IMR-90 (cell line): ENCODE measurements around the gene RGS5. TPM values are rescaled to one million over a fixed set of nuclear protein-coding genes. Genes with fewer than 3 reads are reported as not detected.

Experiments used
- ATAC-seq: fragments of 200-7000 bp; cut with Tn5 transposase; 2 replicates; pipeline ENCODE4 v1.9.1; 2020; ENCODE audit warnings: low read depth, mild to moderate bottlenecking, moderate library complexity
- BruUV-seq: library from RNA; stranded (reverse); fragments of 400-500 nt; replicated peaks from 2 replicates; lab custom pipeline; 2021; lab: Mats Ljungman, UMichigan
- CTCF ChIA-PET: fragments of 300-600 bp; formaldehyde crosslinking; extraction: SDS; loops from one replicate; lab custom pipeline; 2021; ENCODE audit warnings: antibody characterized with exemption; lab: Yijun Ruan, JAX
- POLR2A ChIA-PET: fragments of 300-600 bp; sonication (Branson Sonifier 250); formaldehyde crosslinking; loops from one replicate; lab custom pipeline; 2022; ENCODE audit warnings: antibody characterized with exemption; ENCODE audit not compliant: unreplicated experiment; lab: Charles Lee
- DNase-seq: peaks from one replicate; pipeline ENCODE4 v3.0.0; 2013
- H2AFZ ChIP-seq: replicated peaks from 2 replicates; pipeline ENCODE3; 2013; ENCODE audit warnings: low read length, mild to moderate bottlenecking; ENCODE audit not compliant: poor library complexity
- H2AK5ac ChIP-seq: 2 replicates; pipeline ENCODE4 v1.6.1; 2013; ENCODE audit warnings: low read depth, low read length, inconsistent platforms
- H2AK9ac ChIP-seq: replicated peaks from 2 replicates; pipeline ENCODE3; 2013; ENCODE audit warnings: mild to moderate bottlenecking, low read depth, low read length, moderate library complexity; ENCODE audit not compliant: poor library complexity
- H2BK120ac ChIP-seq: 2 replicates; pipeline ENCODE4 v1.6.1; 2013; ENCODE audit warnings: low read depth, low read length, inconsistent platforms
- H2BK15ac ChIP-seq: 3 replicates; pipeline ENCODE4 v1.6.1; 2013; ENCODE audit warnings: low read depth, low read length, inconsistent platforms
- H2BK20ac ChIP-seq: 2 replicates; pipeline ENCODE4 v1.6.1; 2013; ENCODE audit warnings: low read depth, mild to moderate bottlenecking, inconsistent platforms, low read length, moderate library complexity
- H2BK5ac ChIP-seq: 2 replicates; pipeline ENCODE4 v1.6.1; 2013; ENCODE audit warnings: mild to moderate bottlenecking, low read depth, low read length, inconsistent platforms; ENCODE audit not compliant: poor library complexity, severe bottlenecking
- H3K14ac ChIP-seq: replicated peaks from 2 replicates; pipeline ENCODE4 v1.6.1; 2013; ENCODE audit warnings: low read depth, low read length, inconsistent platforms
- H3K18ac ChIP-seq: 2 replicates; pipeline ENCODE4 v1.6.1; 2013; ENCODE audit warnings: low read depth, low read length, control low read depth
- H3K23ac ChIP-seq: 2 replicates; pipeline ENCODE4 v1.6.1; 2013; ENCODE audit warnings: low read depth, low read length, inconsistent platforms
- H3K27ac ChIP-seq: 2 replicates; pipeline ENCODE4 v1.5.1; 2013; ENCODE audit warnings: mild to moderate bottlenecking, control low read depth, low read length; ENCODE audit not compliant: insufficient read depth
- H3K27me3 ChIP-seq: 2 replicates; pipeline ENCODE4 v1.6.1; 2013; ENCODE audit warnings: low read length; ENCODE audit not compliant: control insufficient read depth, insufficient read depth
- H3K36me3 ChIP-seq: 2 replicates; pipeline ENCODE4 v1.6.1; 2013; ENCODE audit warnings: low read length, mixed read lengths; ENCODE audit not compliant: control insufficient read depth, insufficient read depth
- H3K4ac ChIP-seq: 2 replicates; pipeline ENCODE4 v1.6.1; 2013; ENCODE audit warnings: low read depth, low read length, inconsistent platforms
- H3K4me1 ChIP-seq: 2 replicates; pipeline ENCODE4 v1.6.1; 2013; ENCODE audit warnings: low read length, mixed read lengths; ENCODE audit not compliant: control insufficient read depth, insufficient read depth
- H3K4me2 ChIP-seq: 2 replicates; pipeline ENCODE4 v1.6.1; 2013; ENCODE audit warnings: low read depth, mild to moderate bottlenecking, control low read depth, low read length, moderate library complexity
- H3K4me3 ChIP-seq: 2 replicates; pipeline ENCODE4 v1.5.1; 2013; ENCODE audit warnings: low read depth, mild to moderate bottlenecking, control low read depth, low read length, moderate library complexity; ENCODE audit not compliant: insufficient read depth
- H3K56ac ChIP-seq: 2 replicates; pipeline ENCODE4 v1.6.1; 2013; ENCODE audit warnings: low read length, inconsistent platforms; ENCODE audit not compliant: insufficient read depth; ENCODE audit errors: extremely low read depth
- H3K79me1 ChIP-seq, 2 experiments: 2 replicates each; pipeline ENCODE4 v1.6.1; 2013; ENCODE audit warnings: low read length in 2 of 2, inconsistent platforms in 1 of 2, low read depth in 1 of 2
- H3K9ac ChIP-seq: 2 replicates; pipeline ENCODE4 v1.6.1; 2013; ENCODE audit warnings: low read depth, low read length, control low read depth
- H3K9me1 ChIP-seq: 2 replicates; pipeline ENCODE4 v1.6.1; 2013; ENCODE audit warnings: low read length, inconsistent platforms; ENCODE audit not compliant: insufficient read depth
- H3K9me3 ChIP-seq: 2 replicates; pipeline ENCODE4 v1.6.1; 2013; ENCODE audit warnings: low read length; ENCODE audit not compliant: control insufficient read depth, insufficient read depth
- H4K20me1 ChIP-seq: 2 replicates; pipeline ENCODE4 v1.6.1; 2013; ENCODE audit warnings: low read length, inconsistent platforms; ENCODE audit not compliant: insufficient read depth
- H4K5ac ChIP-seq: 2 replicates; pipeline ENCODE4 v1.6.1; 2013; ENCODE audit warnings: mild to moderate bottlenecking, low read depth, low read length, control low read depth
- H4K8ac ChIP-seq, 2 experiments: 2 replicates each; pipeline ENCODE4 v1.6.1; 2013; ENCODE audit warnings: low read depth in 2 of 2, low read length in 2 of 2, control low read depth in 1 of 2, inconsistent platforms in 1 of 2
- H4K91ac ChIP-seq: 2 replicates; pipeline ENCODE4 v1.6.1; 2013; ENCODE audit warnings: low read depth, low read length, inconsistent platforms; ENCODE audit not compliant: insufficient read depth
- BHLHE40 ChIP-seq: fragments of 150-350 bp; IDR thresholded peaks from 2 replicates; pipeline ENCODE4 v1.6.1; 2016; ENCODE audit warnings: mild to moderate bottlenecking, low read depth, low read length
- CEBPB ChIP-seq: IDR thresholded peaks from 2 replicates; pipeline ENCODE4 v1.6.1; 2012; ENCODE audit warnings: low read depth, low read length, improper control_type of control experiment
- CHD1 ChIP-seq: IDR thresholded peaks from 2 replicates; pipeline ENCODE4 v1.6.1; 2012; ENCODE audit warnings: low read depth, low read length, improper control_type of control experiment
- FOS ChIP-seq: fragments of 150-350 bp; IDR thresholded peaks from 2 replicates; pipeline ENCODE4 v1.6.1; 2016; ENCODE audit warnings: low read depth, low read length
- MAFK ChIP-seq: IDR thresholded peaks from 2 replicates; pipeline ENCODE4 v1.6.1; 2012; ENCODE audit warnings: low read depth, low read length, improper control_type of control experiment
- NFE2L2 ChIP-seq: fragments of 150-350 bp; IDR thresholded peaks from 2 replicates; pipeline ENCODE4 v1.6.1; 2016; ENCODE audit warnings: low read depth, mild to moderate bottlenecking, low read length
- POLR2A ChIP-seq: IDR thresholded peaks from 2 replicates; pipeline ENCODE4 v1.6.1; 2012; ENCODE audit warnings: mild to moderate bottlenecking, low read depth, low read length
- RAD21 ChIP-seq: IDR thresholded peaks from 2 replicates; pipeline ENCODE4 v1.6.1; 2012; ENCODE audit warnings: low read length, improper control_type of control experiment
- RFX5 ChIP-seq: IDR thresholded peaks from 2 replicates; pipeline ENCODE4 v1.8.0; 2012; ENCODE audit warnings: low read depth, mild to moderate bottlenecking, low read length, moderate library complexity
- WGBS, 2 experiments: methylation state at CpG; one replicate each; pipeline versions ENCODE4 v1.1.5 to v1.1.7; 2013; ENCODE audit warnings: missing lambda C conversion rate in 2 of 2; ENCODE audit not compliant: insufficient read length in 1 of 2; ENCODE audit errors: extremely low coverage in 2 of 2; 5-methylcytosine and 5-hydroxymethylcytosine counted together
- dilution Hi-C: fragments of 300-500 bp; cut with HindIII; formaldehyde crosslinking; loops from one replicate; pipeline ENCODE4 v1.14.3; 2018; ENCODE audit warnings: low sequenced_read_pairs; ENCODE audit not compliant: unreplicated experiment
- in situ Hi-C: fragments of 300-500 bp; cut with MboI; formaldehyde crosslinking; loops from 3 replicates; pipeline ENCODE4 v1.14.3; 2019; ENCODE audit warnings: low sequenced_read_pairs, inconsistent platforms, mixed read lengths
- intact Hi-C: fragments of 100-400 bp; cut with micrococcal nuclease; formaldehyde crosslinking; loops from 2 replicates; pipeline ENCODE4 v1.10.0; 2022
- polyA plus RNA-seq, 3 experiments: library from polyadenylated mRNA; depleted of rRNA; stranded (reverse); fragments of >200 nt; gene quantifications; 2 replicates each; pipeline ENCODE4 v1.2.3, GENCODE V29; 2012; ENCODE audit warnings: low replicate concordance in 1 of 3
- total RNA-seq: library from RNA; depleted of rRNA; stranded (reverse); fragments of >200 nt; gene quantifications from 2 replicates; pipeline ENCODE4 v1.2.3, GENCODE V29; 2012

The RGS5 gene
- total and polyA plus RNA-seq, 2 of the 4 experiments (the other 2 are of a cell fraction) = 21.4 to 40.0 TPM

GRCh38 chr1:163170331-163170730 is 32.4 kb downstream of the RGS5 start:
- H3K4me2 ChIP-seq = 0 out of 2 replicates have a peak overlapping the region, but pooled peaks have one; percentile 63
- H2BK120ac ChIP-seq = peak overlapping the region; percentile 78
- WGBS, 2 experiments = no CpG with 5 or more reads among the region's 1 CpG
- no peaks in the 10 kb centered on the region for H3K36me3 ChIP-seq
- CTCF ChIA-PET = interaction anchor here (0.6 to 1.3 kb wide), 6 partner anchors 8 to 297 kb away, joined by 3 to 6 read pairs (median 3); partner anchors contain the start of gene RGS4
- DNase-seq (peak; percentile 18), ATAC-seq (no peak)
- dilution Hi-C loops = no loop called here
- peak overlapping the region; percentile 79; the same call in 1 of the 2 replicates for H2BK20ac ChIP-seq
- no peaks in the 10 kb centered on the region for H4K20me1 ChIP-seq
- H3K79me1 ChIP-seq = peaks cover 0 to 3% of the 10 kb centered on the region in 2 experiments; a peak in 1 of 4 replicates
- no peak overlapping the region for H3K56ac ChIP-seq
- no peaks in the 10 kb centered on the region for H3K9me3 ChIP-seq
- in situ Hi-C loops = no loop called here
- no peak overlapping the region for H3K4me3 ChIP-seq
- H4K8ac ChIP-seq = peak overlapping the region in 1 of 2 experiments; percentile 78; a peak in 3 of 4 replicates
- H3K14ac ChIP-seq = peak overlapping the region; percentile 78; the same call in 1 of the 2 replicates
- no peak overlapping the region for H3K9ac ChIP-seq
- H3K27ac ChIP-seq = peak overlapping the region; percentile 28; the same call in 1 of the 2 replicates
- peak overlapping the region; percentile 73; the same call in 1 of the 2 replicates for H4K91ac ChIP-seq
- peak overlapping the region; percentile 51 for H2BK5ac ChIP-seq
- peaks cover 15% of the 10 kb centered on the region for H3K4me1 ChIP-seq
- peak overlapping the region; percentile 71; the same call in 1 of the 2 replicates for H3K4ac ChIP-seq
- no peak overlapping the region for H2AK9ac ChIP-seq
- TF ChIP-seq NFE2L2 (no peak), RFX5 (no peak), MAFK (no peak), BHLHE40 (no peak), RAD21 (no peak), CEBPB (peak; percentile 36; the same call in 1 of the 2 replicates), POLR2A (no peak), FOS (no peak), CHD1 (no peak)
- H3K27me3 ChIP-seq = no peaks in the 10 kb centered on the region
- peak overlapping the region; percentile 57; the same call in 1 of the 2 replicates for H2AK5ac ChIP-seq
- no peak overlapping the region; the same call in 1 of the 2 replicates for H4K5ac ChIP-seq
- H3K18ac ChIP-seq = peak overlapping the region; percentile 81; the same call in 1 of the 2 replicates
- peaks cover 6% of the 10 kb centered on the region; the same call in 1 of the 2 replicates for H3K9me1 ChIP-seq
- H2AFZ ChIP-seq = no peak overlapping the region
- BruUV-seq = no TSS peak
- intact Hi-C loops = loop anchor here (10.0 kb wide), 1 partner anchor 556 kb away; no protein-coding TSS in a partner anchor
- POLR2A ChIA-PET = no interaction called here
- H2BK15ac ChIP-seq = no peak overlapping the region
- no peak overlapping the region; the same call in 1 of the 2 replicates for H3K23ac ChIP-seq
